Suprapubic skin (tissue), 3 donors: ENCODE measurements around the gene CAMK2D.

Experiments
- POLR2AphosphoS5 ChIP-seq, 3 donors: sonication (generic); formaldehyde crosslinking; IDR thresholded peaks; one replicate each; pipeline ENCODE4 v1.6.1; 2017; ENCODE audit warnings: antibody characterized with exemption in 3 of 3
- TF ChIP-seq, protein P1 (sequence below), 2 donors: fragments of 200-600 bp in 1 of 2; fragments of 450-650 bp in 1 of 2; sonication (generic) in 1 of 2; IDR thresholded peaks; one replicate each; pipeline ENCODE4 v1.5.1; 2016 to 2019; ENCODE audit warnings: antibody characterized with exemption in 2 of 2, mild to moderate bottlenecking in 1 of 2, moderate library complexity in 1 of 2

DNA sequence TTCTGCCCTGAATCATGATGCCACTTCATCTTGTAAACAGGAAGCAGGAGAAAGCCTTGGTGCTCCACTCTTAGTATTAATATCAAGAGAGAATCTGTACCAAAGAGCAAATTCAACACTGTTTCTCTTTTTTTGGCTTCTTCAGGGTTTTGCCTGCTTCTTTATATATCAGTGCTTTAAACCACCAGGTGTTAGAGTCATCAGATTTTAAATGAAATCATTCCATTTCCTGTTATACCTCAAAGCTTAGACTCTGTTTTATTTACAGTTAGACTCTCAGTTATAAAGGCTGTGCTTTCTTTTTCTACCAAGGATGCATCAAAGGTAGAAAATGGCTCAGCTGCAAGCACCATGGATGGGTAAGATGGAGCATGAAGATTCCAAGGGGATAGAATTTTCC is 350.9 kb downstream of the CAMK2D start:
- TF ChIP-seq, protein P1, sequence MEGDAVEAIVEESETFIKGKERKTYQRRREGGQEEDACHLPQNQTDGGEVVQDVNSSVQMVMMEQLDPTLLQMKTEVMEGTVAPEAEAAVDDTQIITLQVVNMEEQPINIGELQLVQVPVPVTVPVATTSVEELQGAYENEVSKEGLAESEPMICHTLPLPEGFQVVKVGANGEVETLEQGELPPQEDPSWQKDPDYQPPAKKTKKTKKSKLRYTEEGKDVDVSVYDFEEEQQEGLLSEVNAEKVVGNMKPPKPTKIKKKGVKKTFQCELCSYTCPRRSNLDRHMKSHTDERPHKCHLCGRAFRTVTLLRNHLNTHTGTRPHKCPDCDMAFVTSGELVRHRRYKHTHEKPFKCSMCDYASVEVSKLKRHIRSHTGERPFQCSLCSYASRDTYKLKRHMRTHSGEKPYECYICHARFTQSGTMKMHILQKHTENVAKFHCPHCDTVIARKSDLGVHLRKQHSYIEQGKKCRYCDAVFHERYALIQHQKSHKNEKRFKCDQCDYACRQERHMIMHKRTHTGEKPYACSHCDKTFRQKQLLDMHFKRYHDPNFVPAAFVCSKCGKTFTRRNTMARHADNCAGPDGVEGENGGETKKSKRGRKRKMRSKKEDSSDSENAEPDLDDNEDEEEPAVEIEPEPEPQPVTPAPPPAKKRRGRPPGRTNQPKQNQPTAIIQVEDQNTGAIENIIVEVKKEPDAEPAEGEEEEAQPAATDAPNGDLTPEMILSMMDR (IDR thresholded peaks at IDR 0.05), result no peak
- TF ChIP-seq POLR2AphosphoS5 (IDR thresholded peaks at IDR 0.05), result no peak
